H9 (cell line): ENCODE measurements around the gene TAOK3. TPM values are rescaled to one million over a fixed set of nuclear protein-coding genes. Genes with fewer than 3 reads are reported as not detected.
A peak's percentile ranks its signal among the peaks of the same experiment; 100 is the strongest.

ENCODE experiments used
- DNase-seq: peaks from one replicate; pipeline ENCODE4 v3.0.0-alpha.2; 2017
- H2AFZ ChIP-seq: one replicate; pipeline ENCODE4 v1.6.1; 2013; ENCODE audit warnings: mild to moderate bottlenecking, low read length, control low read depth, moderate library complexity
- H2AK5ac ChIP-seq: 2 replicates; pipeline ENCODE4 v1.6.1; 2013; ENCODE audit warnings: low read length, control low read depth, mixed read lengths; ENCODE audit not compliant: insufficient read length
- H2BK120ac ChIP-seq: one replicate; pipeline ENCODE4 v1.6.1; 2013; ENCODE audit warnings: low read depth, mild to moderate bottlenecking, low read length, control low read depth, inconsistent platforms; ENCODE audit not compliant: poor library complexity, severe bottlenecking
- H2BK12ac ChIP-seq: 2 replicates; pipeline ENCODE4 v1.6.1; 2013; ENCODE audit warnings: low read length, control low read depth, mixed read lengths, low read depth; ENCODE audit not compliant: insufficient read length
- H2BK15ac ChIP-seq: 2 replicates; pipeline ENCODE4 v1.6.1; 2013; ENCODE audit warnings: low read depth, low read length, control low read depth
- H2BK20ac ChIP-seq: one replicate; pipeline ENCODE4 v1.6.1; 2013; ENCODE audit warnings: low read depth, mild to moderate bottlenecking, low read length, control low read depth, inconsistent platforms; ENCODE audit not compliant: poor library complexity, severe bottlenecking
- H2BK5ac ChIP-seq: 2 replicates; pipeline ENCODE4 v1.6.1; 2013; ENCODE audit warnings: low read length, control low read depth, mixed read lengths; ENCODE audit not compliant: insufficient read length
- H3K14ac ChIP-seq: 2 replicates; pipeline ENCODE4 v1.6.1; 2013; ENCODE audit warnings: low read length, control low read depth; ENCODE audit not compliant: insufficient read depth
- H3K18ac ChIP-seq: 2 replicates; pipeline ENCODE4 v1.6.1; 2013; ENCODE audit warnings: low read depth, mild to moderate bottlenecking, mixed read lengths, low read length, control low read depth; ENCODE audit not compliant: insufficient read length
- H3K23ac ChIP-seq: 2 replicates; pipeline ENCODE4 v1.6.1; 2013; ENCODE audit warnings: low read length, control low read depth, mixed read lengths, low read depth; ENCODE audit not compliant: insufficient read length
- H3K23me2 ChIP-seq: 2 replicates; pipeline ENCODE4 v1.6.1; 2013; ENCODE audit warnings: low read depth, mild to moderate bottlenecking, mixed read lengths, low read length, control low read depth; ENCODE audit not compliant: insufficient read length, poor library complexity, severe bottlenecking
- H3K27ac ChIP-seq: 2 replicates; pipeline ENCODE4 v1.5.1; 2013; ENCODE audit warnings: low read length, control low read depth, mixed read lengths, low read depth; ENCODE audit not compliant: insufficient read length
- H3K27me3 ChIP-seq: 2 replicates; pipeline ENCODE4 v1.6.1; 2013; ENCODE audit warnings: low read length, control low read depth, inconsistent platforms; ENCODE audit not compliant: insufficient read depth
- H3K4ac ChIP-seq: 2 replicates; pipeline ENCODE4 v1.6.1; 2013; ENCODE audit warnings: low read depth, mild to moderate bottlenecking, control low read depth, inconsistent platforms, low read length, moderate library complexity
- H3K4me1 ChIP-seq: 2 replicates; pipeline ENCODE4 v1.6.1; 2013; ENCODE audit warnings: low read length, control low read depth, inconsistent platforms; ENCODE audit not compliant: insufficient read depth
- H3K4me2 ChIP-seq: 2 replicates; pipeline ENCODE4 v1.6.1; 2013; ENCODE audit warnings: low read length, control low read depth, mixed read lengths; ENCODE audit not compliant: insufficient read length, insufficient read depth
- H3K56ac ChIP-seq: 2 replicates; pipeline ENCODE4 v1.6.1; 2013; ENCODE audit warnings: low read depth, mild to moderate bottlenecking, mixed read lengths, low read length, control low read depth; ENCODE audit not compliant: insufficient read length
- H3K79me1 ChIP-seq: 2 replicates; pipeline ENCODE4 v1.6.1; 2013; ENCODE audit warnings: low read depth, mild to moderate bottlenecking, moderate library complexity, low read length, control low read depth, inconsistent platforms; ENCODE audit not compliant: insufficient read depth, poor library complexity, severe bottlenecking
- H3K79me2 ChIP-seq: 2 replicates; pipeline ENCODE4 v1.6.1; 2013; ENCODE audit warnings: low read length, control low read depth, inconsistent platforms; ENCODE audit not compliant: insufficient read depth
- H3K9ac ChIP-seq: 2 replicates; pipeline ENCODE4 v1.6.1; 2013; ENCODE audit warnings: low read length, control low read depth, mixed read lengths; ENCODE audit not compliant: insufficient read length; ENCODE audit errors: extremely low read depth
- H3K9me3 ChIP-seq: one replicate; pipeline ENCODE4 v1.6.1; 2013; ENCODE audit warnings: low read depth, low read length, inconsistent platforms; ENCODE audit not compliant: control insufficient read depth
- H3T11ph ChIP-seq: one replicate; pipeline ENCODE4 v1.6.1; 2013; ENCODE audit warnings: mild to moderate bottlenecking, low read length, control low read depth, inconsistent platforms
- H4K20me1 ChIP-seq: one replicate; pipeline ENCODE4 v1.6.1; 2013; ENCODE audit not compliant: control insufficient read depth, insufficient read length, insufficient read depth
- H4K5ac ChIP-seq: 2 replicates; pipeline ENCODE4 v1.6.1; 2013; ENCODE audit warnings: low read depth, mild to moderate bottlenecking, mixed read lengths, low read length, control low read depth; ENCODE audit not compliant: insufficient read length
- H4K8ac ChIP-seq: replicated peaks from 2 replicates; pipeline ENCODE4 v1.6.1; 2013; ENCODE audit warnings: low read length, control low read depth, mixed read lengths, low read depth; ENCODE audit not compliant: insufficient read length
- H4K91ac ChIP-seq: 2 replicates; pipeline ENCODE4 v1.6.1; 2013; ENCODE audit warnings: low read depth, mild to moderate bottlenecking, moderate library complexity, mixed read lengths, low read length, control low read depth; ENCODE audit not compliant: insufficient read length
- H3K27ac Mint-ChIP-seq, 3 experiments: 2 replicates in 2 of 3; 3 replicates in 1 of 3; pipeline ENCODE4 v1.8.0; 2020 to 2021; ENCODE audit warnings: mixed read lengths in 3 of 3, mild to moderate bottlenecking in 1 of 3, moderate library complexity in 1 of 3
- H3K27me3 Mint-ChIP-seq: 2 replicates; pipeline ENCODE4 v1.8.0; 2021; ENCODE audit warnings: low read depth, mild to moderate bottlenecking, moderate library complexity, mixed read lengths
- H3K36me3 Mint-ChIP-seq, 3 experiments: 2 replicates in 2 of 3; 3 replicates in 1 of 3; pipeline ENCODE4 v1.8.0; 2020 to 2021; ENCODE audit warnings: low read depth in 3 of 3, mixed read lengths in 3 of 3; ENCODE audit not compliant: insufficient read depth in 1 of 3
- H3K4me1 Mint-ChIP-seq, 2 experiments: 2 replicates each; pipeline ENCODE4 v1.8.0; 2020; ENCODE audit warnings: mixed read lengths in 2 of 2
- H3K4me3 Mint-ChIP-seq, 2 experiments: 2 replicates in 1 of 2; 3 replicates in 1 of 2; pipeline ENCODE4 v1.8.0; 2020 to 2021; ENCODE audit warnings: mild to moderate bottlenecking in 2 of 2, mixed read lengths in 2 of 2, moderate library complexity in 1 of 2
- H3K9me3 Mint-ChIP-seq, 2 experiments: 2 replicates in 1 of 2; 3 replicates in 1 of 2; pipeline ENCODE4 v1.8.0; 2020; ENCODE audit warnings: mild to moderate bottlenecking in 2 of 2, mixed read lengths in 2 of 2, moderate library complexity in 1 of 2
- WGBS: extraction: QIAGEN DNeasy Blood & Tissue Kit; methylation state at CpG from one replicate; pipeline ENCODE4 v1.1.7; 2013; ENCODE audit warnings: missing lambda C conversion rate, low lambda C conversion rate, mixed read lengths; ENCODE audit not compliant: insufficient read length; ENCODE audit errors: extremely low coverage; 5-methylcytosine and 5-hydroxymethylcytosine counted together
- total RNA-seq: library from RNA; stranded (reverse); gene quantifications from 2 replicates; pipeline ENCODE4 v1.2.1, GENCODE V29; 2021
- TF ChIP-seq, protein P1 (sequence below): fragments of 200-600 bp; sonication (generic); conservative IDR thresholded peaks from 3 replicates; pipeline ENCODE4 v1.8.0; 2021; ENCODE audit warnings: antibody characterized with exemption, mild to moderate bottlenecking

TAOK3 gene
- total RNA-seq, 1 experiment from 2014 or later: 5.2 TPM

GRCh38 chr12:118297284-118297683 is 75.4 kb downstream of the TAOK3 start:
- TF ChIP-seq, protein P1, sequence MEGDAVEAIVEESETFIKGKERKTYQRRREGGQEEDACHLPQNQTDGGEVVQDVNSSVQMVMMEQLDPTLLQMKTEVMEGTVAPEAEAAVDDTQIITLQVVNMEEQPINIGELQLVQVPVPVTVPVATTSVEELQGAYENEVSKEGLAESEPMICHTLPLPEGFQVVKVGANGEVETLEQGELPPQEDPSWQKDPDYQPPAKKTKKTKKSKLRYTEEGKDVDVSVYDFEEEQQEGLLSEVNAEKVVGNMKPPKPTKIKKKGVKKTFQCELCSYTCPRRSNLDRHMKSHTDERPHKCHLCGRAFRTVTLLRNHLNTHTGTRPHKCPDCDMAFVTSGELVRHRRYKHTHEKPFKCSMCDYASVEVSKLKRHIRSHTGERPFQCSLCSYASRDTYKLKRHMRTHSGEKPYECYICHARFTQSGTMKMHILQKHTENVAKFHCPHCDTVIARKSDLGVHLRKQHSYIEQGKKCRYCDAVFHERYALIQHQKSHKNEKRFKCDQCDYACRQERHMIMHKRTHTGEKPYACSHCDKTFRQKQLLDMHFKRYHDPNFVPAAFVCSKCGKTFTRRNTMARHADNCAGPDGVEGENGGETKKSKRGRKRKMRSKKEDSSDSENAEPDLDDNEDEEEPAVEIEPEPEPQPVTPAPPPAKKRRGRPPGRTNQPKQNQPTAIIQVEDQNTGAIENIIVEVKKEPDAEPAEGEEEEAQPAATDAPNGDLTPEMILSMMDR: no peak
- Histone ChIP-seq H2BK20ac (no peak overlapping the region), H3K23ac (no peak overlapping the region)

More at GRCh38 chr12:118297284-118297683, 75.4 kb downstream of the TAOK3 start:
- Histone ChIP-seq H2BK15ac (no peak overlapping the region), H4K5ac (no peak overlapping the region), H3K4me1 (peaks cover 3% of the 10 kb centered on the region; the same call in 1 of the 2 replicates), H3K27ac (no peak overlapping the region), H2BK120ac (no peak overlapping the region), H3K23me2 (no peaks in the 10 kb centered on the region), H3T11ph (no peak overlapping the region), H4K20me1 (no peaks in the 10 kb centered on the region), H4K91ac (no peak overlapping the region), H3K27me3 (no peaks in the 10 kb centered on the region), H2BK5ac (no peak overlapping the region), H3K9me3 (no peaks in the 10 kb centered on the region), H4K8ac (no peak overlapping the region), H3K79me1 (no peaks in the 10 kb centered on the region), H2AK5ac (no peak overlapping the region), H2BK12ac (no peak overlapping the region), H3K4me2 (no peak overlapping the region), H3K56ac (no peak overlapping the region), H3K14ac (no peak overlapping the region), H3K4ac (no peak overlapping the region), H3K18ac (no peak overlapping the region), H3K79me2 (no peaks in the 10 kb centered on the region), H3K9ac (no peak overlapping the region), H2AFZ (no peak overlapping the region)
- no CpG with 5 or more reads among the region's 2 CpGs for WGBS
- Mint-ChIP-seq H3K36me3 (no peaks in the 10 kb centered on the region), H3K4me1 (peaks cover 6 to 11% of the 10 kb centered on the region in 2 experiments), H3K4me3 (no peak overlapping the region), H3K9me3 (no peaks in the 10 kb centered on the region), H3K27me3 (no peaks in the 10 kb centered on the region), H3K27ac (0 out of 7 replicates have a peak overlapping the region, but pooled peaks of 1 of the 3 experiments have one; percentile 16)
- DNase-seq: no peak
